Measurements from ENCODE around the gene C19orf85.

C19orf85 gene

GRCh38 chr19:55477905-55478304 lies 13.4 kb upstream of the C19orf85 start:
- no peak for DNase-seq (ENCODE audit: low read depth)

- DNase-seq (ENCODE audit: low read depth), result peak; percentile 95
These were observed 11.7 kb upstream of the C19orf85 start, which contains the start of gene ZNF628 for GRCh38 chr19:55476100-55476775. Gene ZNF628, plus strand, starts transcription at chr19:55476617. Its CDS starts 3,294 bp downstream, at chr19:55479911.

- no peak for DNase-seq (ENCODE audit: low read depth)
These were observed 10.0 kb upstream of the C19orf85 start for GRCh38 chr19:55474269-55475265.

- DNase-seq (ENCODE audit: low read depth), result no peak
These were observed 8.9 kb upstream of the C19orf85 start for GRCh38 chr19:55473225-55474012.

- no peak for DNase-seq (ENCODE audit: low read depth)
These were observed 7.9 kb upstream of the C19orf85 start for GRCh38 chr19:55472463-55472862.

- no peak for DNase-seq (ENCODE audit: low read depth)
These were observed 6.7 kb upstream of the C19orf85 start for GRCh38 chr19:55471266-55471665.

- DNase-seq (ENCODE audit: low read depth), result no peak
These were observed 3.5 kb upstream of the C19orf85 start for GRCh38 chr19:55468054-55468393.

GRCh38 chr19:55467236-55468053 lies 2.9 kb upstream of the C19orf85 start:
- DNase-seq (ENCODE audit: low read depth), result no peak

- no peak for DNase-seq (ENCODE audit: low read depth)
These were observed 1.7 kb upstream of the C19orf85 start for GRCh38 chr19:55466241-55466614.

GRCh38 chr19:55465460-55466240 lies 1.1 kb upstream of the C19orf85 start:
- no peak for DNase-seq (ENCODE audit: low read depth)

GRCh38 chr19:55464039-55464661 lies 401 bp downstream of the C19orf85 start:
- DNase-seq (ENCODE audit: low read depth), result no peak

GRCh38 chr19:55463583-55464031 lies 944 bp downstream of the C19orf85 start:
- no peak for DNase-seq (ENCODE audit: low read depth)

GRCh38 chr19:55462722-55463121 lies 1.8 kb downstream of the C19orf85 start:
- DNase-seq (ENCODE audit: low read depth), result no peak

- DNase-seq (ENCODE audit: low read depth), result no peak
These were observed 2.5 kb downstream of the C19orf85 start for GRCh38 chr19:55461974-55462626.

GRCh38 chr19:55461259-55461973 lies 3.1 kb downstream of the C19orf85 start, which contains the start of gene ISOC2:
Gene ISOC2, minus strand, starts transcription at chr19:55461642. Its CDS starts 5,156 bp downstream, at chr19:55456486.
- peak; percentile 100 for DNase-seq (ENCODE audit: low read depth)

- peak; percentile 82 for DNase-seq (ENCODE audit: low read depth)
These were observed 3.8 kb downstream of the C19orf85 start for GRCh38 chr19:55460670-55461258.

- no peak for DNase-seq (ENCODE audit: low read depth)
These were observed 4.4 kb downstream of the C19orf85 start for GRCh38 chr19:55459950-55460657.

GRCh38 chr19:55459551-55459949 lies 5.0 kb downstream of the C19orf85 start:
- no peak for DNase-seq (ENCODE audit: low read depth)
